ENCODE measurements around the gene NUDT21. TPM values are rescaled to one million over a fixed set of nuclear protein-coding genes. Genes with fewer than 3 reads are reported as not detected.

The NUDT21 gene
- total RNA-seq, 1 donor from 2014 or later = 135 TPM

GRCh38 chr16:56475201-56475600 is 24.1 kb upstream of the NUDT21 start:
- DNase-seq = no peak
- Mint-ChIP-seq H3K27me3 (ENCODE audit: unreplicated experiment) (peaks cover 1% of the 10 kb centered on the region), H3K27ac (ENCODE audit: unreplicated experiment) (no peak overlapping the region), H3K4me3 (ENCODE audit: unreplicated experiment) (no peak overlapping the region), H3K4me1 (ENCODE audit: low read depth, unreplicated experiment) (no peaks in the 10 kb centered on the region), H3K36me3 (ENCODE audit: unreplicated experiment) (peaks cover 4% of the 10 kb centered on the region), H3K9me3 (ENCODE audit: unreplicated experiment) (no peaks in the 10 kb centered on the region)
- TF ChIP-seq CTCF (IDR thresholded peaks at IDR 0.05; ENCODE audit: partially characterized antibody, unreplicated experiment) = no peak

- peaks cover 7% of the 10 kb centered on the region for H3K36me3 Mint-ChIP-seq (ENCODE audit: unreplicated experiment)
- no peak for TF ChIP-seq CTCF (IDR thresholded peaks at IDR 0.05; ENCODE audit: partially characterized antibody, unreplicated experiment)
- H3K9me3 Mint-ChIP-seq (ENCODE audit: unreplicated experiment) = no peaks in the 10 kb centered on the region
- no peaks in the 10 kb centered on the region for H3K4me1 Mint-ChIP-seq (ENCODE audit: low read depth, unreplicated experiment)
- no peaks in the 10 kb centered on the region for H3K27me3 Mint-ChIP-seq (ENCODE audit: unreplicated experiment)
- H3K4me3 Mint-ChIP-seq (ENCODE audit: unreplicated experiment) = no peak overlapping the region
- H3K27ac Mint-ChIP-seq (ENCODE audit: unreplicated experiment) = no peak overlapping the region
- DNase-seq = no peak
Observed at GRCh38 chr16:56470666-56471065, 19.5 kb upstream of the NUDT21 start.

- H3K36me3 Mint-ChIP-seq (ENCODE audit: unreplicated experiment) = peaks cover 7% of the 10 kb centered on the region
- H3K4me3 Mint-ChIP-seq (ENCODE audit: unreplicated experiment) = no peak overlapping the region
Observed at GRCh38 chr16:56470232-56470631, 19.1 kb upstream of the NUDT21 start.

GRCh38 chr16:56469748-56470147 is 18.6 kb upstream of the NUDT21 start:
- Mint-ChIP-seq H3K36me3 (ENCODE audit: unreplicated experiment) (peaks cover 7% of the 10 kb centered on the region), H3K9me3 (ENCODE audit: unreplicated experiment) (no peaks in the 10 kb centered on the region), H3K27me3 (ENCODE audit: unreplicated experiment) (no peaks in the 10 kb centered on the region), H3K4me3 (ENCODE audit: unreplicated experiment) (no peak overlapping the region), H3K4me1 (ENCODE audit: low read depth, unreplicated experiment) (no peaks in the 10 kb centered on the region), H3K27ac (ENCODE audit: unreplicated experiment) (no peak overlapping the region)
- no peak for TF ChIP-seq CTCF (IDR thresholded peaks at IDR 0.05; ENCODE audit: partially characterized antibody, unreplicated experiment)
- DNase-seq = no peak

More at GRCh38 chr16:56470232-56470631, 19.1 kb upstream of the NUDT21 start:
- Mint-ChIP-seq H3K9me3 (ENCODE audit: unreplicated experiment) (no peaks in the 10 kb centered on the region), H3K27ac (ENCODE audit: unreplicated experiment) (no peak overlapping the region), H3K27me3 (ENCODE audit: unreplicated experiment) (no peaks in the 10 kb centered on the region), H3K4me1 (ENCODE audit: low read depth, unreplicated experiment) (no peaks in the 10 kb centered on the region)
- no peak for DNase-seq
- TF ChIP-seq CTCF (IDR thresholded peaks at IDR 0.05; ENCODE audit: partially characterized antibody, unreplicated experiment) = no peak

- H3K27me3 Mint-ChIP-seq (ENCODE audit: unreplicated experiment) = no peaks in the 10 kb centered on the region
- no peaks in the 10 kb centered on the region for H3K9me3 Mint-ChIP-seq (ENCODE audit: unreplicated experiment)
- no peak overlapping the region for H3K4me3 Mint-ChIP-seq (ENCODE audit: unreplicated experiment)
- peaks cover 7% of the 10 kb centered on the region for H3K36me3 Mint-ChIP-seq (ENCODE audit: unreplicated experiment)
- no peak overlapping the region for H3K27ac Mint-ChIP-seq (ENCODE audit: unreplicated experiment)
- H3K4me1 Mint-ChIP-seq (ENCODE audit: low read depth, unreplicated experiment) = no peaks in the 10 kb centered on the region
- DNase-seq = no peak
- TF ChIP-seq CTCF (IDR thresholded peaks at IDR 0.05; ENCODE audit: partially characterized antibody, unreplicated experiment) = no peak
Observed at GRCh38 chr16:56468800-56469199, 17.7 kb upstream of the NUDT21 start.
